ENCODE results near the gene CAMKK2.
A peak's percentile ranks its signal among the peaks of the same experiment; 100 is the strongest.
"Not testable (repeated sequence)": the region's sequence is repeated elsewhere in the genome, so short reads cannot be mapped to it uniquely, and the experiment has no call there.

The CAMKK2 gene

GRCh38 chr12:121297435-121297991 is 1.0 kb upstream of the CAMKK2 start:
- peak; percentile 27 for DNase-seq

GRCh38 chr12:121295746-121296617 is 527 bp downstream of the CAMKK2 start:
- DNase-seq: no peak

- no peak for DNase-seq
Observed at GRCh38 chr12:121295116-121295745, 1.3 kb downstream of the CAMKK2 start.

DNA sequence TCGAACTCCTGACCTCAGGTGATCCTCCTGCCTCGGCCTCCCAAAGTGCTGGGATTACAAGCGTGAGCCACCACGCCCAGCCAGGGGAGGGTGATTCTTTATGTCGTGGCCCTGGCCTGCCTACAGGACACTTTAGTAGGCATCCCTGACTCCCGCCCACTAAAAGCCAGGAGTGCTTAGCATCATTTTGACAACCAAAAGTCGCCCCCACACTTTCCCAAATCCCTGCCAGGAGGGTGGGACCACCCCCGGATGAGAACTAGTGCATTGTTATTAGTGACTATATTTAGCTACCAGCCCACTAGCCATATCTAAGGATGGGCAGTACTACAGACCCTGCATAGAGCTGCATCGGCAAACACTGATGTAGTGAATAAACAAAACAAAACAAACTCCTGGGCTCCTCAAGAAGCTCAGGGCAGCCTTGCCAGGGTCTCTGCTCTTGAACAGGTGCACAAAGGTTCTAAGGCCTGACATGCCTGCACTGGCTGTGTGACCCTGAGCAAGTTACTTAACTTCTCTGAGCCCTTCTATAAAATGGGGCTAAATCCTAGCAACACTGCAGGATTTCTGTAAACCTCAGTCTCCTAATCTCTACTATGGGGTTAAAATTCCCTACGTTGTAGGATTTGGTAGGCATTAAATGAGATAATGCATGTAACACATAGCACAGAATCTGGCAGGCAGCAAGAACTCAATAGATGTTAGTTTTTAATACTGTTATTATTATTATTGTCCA is 2.2 kb downstream of the CAMKK2 start:
- DNase-seq: no peak

DNA sequence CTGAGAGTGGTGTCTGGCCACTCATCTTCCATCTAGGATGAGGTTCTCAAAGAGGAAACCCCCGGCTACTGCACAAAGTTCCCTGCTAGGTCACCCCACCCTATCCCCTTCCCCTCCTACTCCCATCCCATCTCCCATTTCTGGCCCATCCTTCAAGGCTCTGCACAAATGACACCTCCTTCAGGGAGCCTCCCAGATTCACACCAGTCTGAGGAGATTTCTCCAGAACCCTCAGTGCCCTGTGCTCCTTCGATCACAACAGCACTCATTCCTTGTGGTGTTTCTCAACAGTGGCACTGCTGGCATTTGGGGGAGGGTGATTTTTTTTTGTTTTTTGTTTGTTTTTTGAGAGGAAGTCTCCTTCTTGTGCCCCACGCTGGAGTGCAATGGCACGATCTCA is 2.9 kb downstream of the CAMKK2 start:
- no peak for DNase-seq

DNA sequence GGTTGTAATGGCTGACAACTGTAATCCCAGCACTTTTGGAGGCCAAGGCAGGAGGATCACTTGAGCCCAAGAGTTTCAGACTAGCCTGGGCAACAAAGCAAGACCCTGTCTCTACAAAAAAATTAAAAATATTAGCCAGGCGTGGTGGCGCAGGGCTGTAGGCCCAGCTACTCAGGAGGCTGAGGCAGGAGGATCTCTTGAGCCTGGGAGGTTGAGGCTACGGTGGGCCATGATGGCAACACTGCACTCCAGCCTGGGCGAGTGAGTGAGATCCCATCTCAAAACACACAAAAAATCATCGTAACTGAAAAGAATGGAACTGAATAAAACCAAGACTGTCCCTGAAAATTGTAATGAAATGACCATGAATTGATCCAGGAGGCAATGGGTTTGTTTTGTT is 6.1 kb downstream of the CAMKK2 start:
- DNase-seq: no peak

DNA sequence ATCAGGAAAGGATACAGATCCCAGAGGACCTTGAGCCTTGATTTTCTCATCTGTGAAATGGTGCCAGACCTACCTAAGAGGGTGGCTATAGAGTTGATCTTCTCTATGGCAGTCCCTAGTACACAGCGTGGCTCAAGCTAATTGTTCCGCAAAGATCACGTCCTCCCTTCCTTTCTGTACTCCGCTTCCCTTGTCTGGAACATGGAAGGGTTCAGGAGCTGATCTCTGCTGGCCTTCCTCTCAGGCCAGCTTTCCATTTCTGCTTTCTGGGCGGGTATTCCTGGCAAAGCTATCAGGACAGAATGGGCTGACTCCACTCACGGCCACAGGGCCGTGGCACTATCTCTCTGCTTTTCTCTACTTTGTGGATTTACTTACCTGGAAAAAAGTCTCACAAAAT is 6.5 kb downstream of the CAMKK2 start:
- no peak for DNase-seq

- no peak for DNase-seq
Observed at GRCh38 chr12:121288986-121289385, 7.5 kb downstream of the CAMKK2 start.

DNA sequence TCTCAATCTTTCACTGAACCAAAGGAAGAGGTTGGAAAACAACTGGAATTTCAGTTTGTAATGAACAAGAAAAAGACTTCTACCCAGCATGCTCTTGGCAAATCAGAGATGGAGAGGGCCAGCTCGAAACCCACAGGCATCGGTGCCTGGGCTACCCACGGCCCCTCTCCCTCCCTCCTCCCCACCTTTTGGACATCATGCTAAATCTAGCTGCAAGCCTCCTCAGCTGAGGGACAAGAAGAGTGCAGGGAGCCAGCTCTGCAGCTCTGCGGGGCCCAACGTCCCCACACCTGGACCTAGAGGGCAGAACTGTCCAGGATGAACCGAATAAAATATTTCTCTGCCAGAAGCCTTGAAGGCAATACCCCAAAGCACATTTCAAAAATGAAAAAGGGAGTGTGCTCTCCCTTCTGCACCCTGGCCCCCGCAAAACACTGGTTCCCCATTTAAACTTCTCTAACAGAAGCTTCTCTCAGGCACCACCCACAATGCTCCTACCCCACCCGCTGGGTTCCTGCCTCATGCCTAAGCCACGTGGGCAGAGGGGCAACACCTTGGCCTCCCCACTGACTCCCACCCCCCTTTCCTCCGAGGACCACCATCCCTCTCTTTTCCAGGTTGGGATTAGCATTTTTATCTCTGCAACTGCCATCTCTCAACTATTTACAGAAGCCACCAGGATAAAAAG is 8.2 kb downstream of the CAMKK2 start:
- no peak for DNase-seq

GRCh38 chr12:121287267-121287954 is 9.1 kb downstream of the CAMKK2 start:
- no peak for DNase-seq

DNA sequence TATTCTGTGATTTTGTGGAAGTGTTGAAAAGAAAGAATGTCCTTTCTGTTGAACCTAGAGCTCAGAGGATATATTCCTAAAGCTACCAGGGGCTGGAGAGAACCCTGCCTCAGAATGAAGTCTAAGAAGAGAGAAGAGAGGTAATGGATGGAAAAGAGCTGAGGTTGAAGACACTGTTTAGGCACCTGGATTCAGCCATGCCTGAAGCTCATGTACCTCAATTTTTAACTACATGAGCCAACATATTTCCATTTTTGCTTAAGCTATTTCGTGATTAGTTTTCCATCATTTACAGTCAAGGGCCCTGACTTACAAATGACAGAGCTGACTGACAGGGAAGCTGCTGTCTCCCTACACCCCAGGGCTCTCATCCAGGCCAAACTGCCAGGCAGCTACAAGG is 10.7 kb downstream of the CAMKK2 start:
- DNase-seq: no peak

DNA sequence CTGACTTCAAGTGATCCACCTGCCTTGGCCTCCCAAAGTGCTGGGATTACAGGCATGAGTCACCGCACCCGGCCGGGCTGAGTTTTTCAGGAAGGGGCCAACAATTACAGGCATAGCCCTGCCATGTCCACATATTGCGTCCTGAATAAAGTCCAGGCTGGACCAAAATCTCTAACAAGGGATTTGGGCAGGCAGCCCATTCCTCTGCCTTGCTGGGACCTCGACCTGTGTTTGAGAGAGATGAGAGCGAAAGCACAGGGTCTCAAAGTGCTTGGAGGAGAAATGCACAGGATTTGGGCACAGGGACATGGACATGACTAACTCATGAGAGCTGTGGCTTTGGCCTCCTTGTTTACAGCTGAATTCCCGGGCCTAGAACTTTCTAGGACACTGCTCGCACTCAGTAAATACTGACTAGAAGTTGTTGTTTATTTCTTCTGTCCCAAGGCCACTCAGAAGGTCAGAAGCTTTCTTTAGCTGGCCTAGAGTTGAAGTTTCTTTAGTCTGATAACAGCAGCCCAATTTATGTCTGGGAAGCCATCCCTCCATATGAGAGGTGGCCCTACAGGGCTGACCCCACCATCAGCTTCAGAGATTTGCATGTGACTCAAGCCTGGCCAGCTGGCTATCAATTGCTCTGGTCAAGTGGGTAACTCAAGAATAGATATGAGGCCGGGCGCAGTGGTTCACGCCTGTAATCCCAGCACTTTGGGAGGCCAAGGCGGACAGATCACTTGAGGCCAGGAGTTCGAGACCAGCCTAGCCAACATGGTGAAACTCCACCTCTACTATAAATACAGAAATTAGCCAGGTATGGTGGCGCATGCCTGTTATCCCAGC is 11.7 kb downstream of the CAMKK2 start:
- no peak for DNase-seq

GRCh38 chr12:121283841-121284240 is 12.7 kb downstream of the CAMKK2 start:
- no peak for DNase-seq

GRCh38 chr12:121283388-121283787 is 13.1 kb downstream of the CAMKK2 start:
- no peak for DNase-seq

- not testable (repeated sequence) for DNase-seq
Observed at GRCh38 chr12:121282910-121283309, 13.6 kb downstream of the CAMKK2 start.

GRCh38 chr12:121282072-121282742 is 14.3 kb downstream of the CAMKK2 start:
- DNase-seq: no peak

- DNase-seq: not testable (repeated sequence)
Observed at GRCh38 chr12:121281116-121281515, 15.4 kb downstream of the CAMKK2 start.

GRCh38 chr12:121280531-121280930 is 16.0 kb downstream of the CAMKK2 start:
- DNase-seq: not testable (repeated sequence)

DNA sequence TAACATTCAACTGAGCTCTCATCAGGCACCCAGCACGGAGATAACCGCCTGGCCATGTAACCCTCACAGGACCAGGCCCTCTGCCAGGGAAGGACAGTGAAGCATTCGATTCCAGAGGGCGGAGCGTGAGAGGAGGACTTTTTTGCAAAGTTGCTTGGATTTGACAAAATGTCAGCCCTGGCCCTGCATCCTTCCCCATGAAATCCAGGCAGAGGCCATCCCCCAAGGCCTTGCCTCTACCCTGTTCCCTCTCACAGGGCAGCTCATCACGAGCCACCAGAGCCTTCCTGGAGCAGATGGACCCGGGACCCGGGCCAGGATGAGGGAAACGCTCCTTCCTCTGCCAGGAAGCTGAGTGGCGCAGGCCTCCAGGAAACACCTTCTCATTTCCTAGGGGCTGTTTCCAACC is 17.0 kb downstream of the CAMKK2 start:
- no peak for DNase-seq

DNA sequence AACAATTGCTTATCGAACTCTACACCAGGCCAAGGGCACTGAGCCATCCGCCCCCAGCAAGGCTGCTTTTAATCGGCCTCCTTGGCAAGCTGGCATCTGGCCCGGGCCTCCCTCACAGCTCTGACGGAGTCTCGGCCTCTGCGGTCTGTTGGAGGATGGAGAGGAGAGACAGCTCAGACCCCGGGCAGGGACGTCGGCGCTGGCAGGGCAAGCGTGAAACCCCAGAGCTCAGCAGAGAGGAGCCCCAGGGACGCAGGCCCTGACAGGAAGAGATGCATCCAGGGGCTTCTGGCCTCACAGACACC is 17.5 kb downstream of the CAMKK2 start:
- no peak for DNase-seq
